Lower leg skin (tissue), 4 donors: ENCODE results near the gene PEX14. TPM values are rescaled to one million over a fixed set of nuclear protein-coding genes. Genes with fewer than 3 reads are reported as not detected.

Source experiments
- DNase-seq, 2 donors: peaks; one replicate each; pipeline ENCODE4 v3.0.0-alpha.2; 2019; ENCODE audit warnings: low spot score in 2 of 2
- H3K4me3 ChIP-seq: fragments of 200-600 bp; sonication (generic); 2 replicates; pipeline ENCODE4 v1.5.1; 2017; ENCODE audit warnings: mild to moderate bottlenecking, low read depth; ENCODE audit not compliant: poor library complexity, severe bottlenecking
- POLR2A ChIP-seq, 2 donors: fragments of 450-650 bp; IDR thresholded peaks; one replicate each; pipeline ENCODE4 v1.6.1; 2016 to 2017; ENCODE audit warnings: antibody characterized with exemption in 2 of 2, mild to moderate bottlenecking in 1 of 2, moderate library complexity in 1 of 2
- WGBS, 2 donors: methylation state at CpG; one replicate each; pipeline ENCODE4 v1.1.5; 2018; 5-methylcytosine and 5-hydroxymethylcytosine counted together
- intact Hi-C: fragments of 100-400 bp; cut with DNase I; formaldehyde crosslinking; loops from one replicate; pipeline ENCODE4 v1.15.0; 2023; ENCODE audit warnings: low total_unique reads
- total RNA-seq, 4 donors: library from RNA; depleted of rRNA; stranded (reverse); fragments of >200 nt; gene quantifications; one replicate each; pipeline ENCODE4 v1.1.0, GENCODE V29; 2016
- TF ChIP-seq, protein P1 (sequence below), 3 donors: fragments of 450-650 bp; IDR thresholded peaks; one replicate each; pipeline ENCODE4 v1.5.1; 2016; ENCODE audit warnings: antibody characterized with exemption in 3 of 3, mild to moderate bottlenecking in 3 of 3, moderate library complexity in 2 of 3

Gene PEX14
- total RNA-seq, 4 donors from 2014 or later = 14.1 to 22.8 (median 18.9) TPM

DNA sequence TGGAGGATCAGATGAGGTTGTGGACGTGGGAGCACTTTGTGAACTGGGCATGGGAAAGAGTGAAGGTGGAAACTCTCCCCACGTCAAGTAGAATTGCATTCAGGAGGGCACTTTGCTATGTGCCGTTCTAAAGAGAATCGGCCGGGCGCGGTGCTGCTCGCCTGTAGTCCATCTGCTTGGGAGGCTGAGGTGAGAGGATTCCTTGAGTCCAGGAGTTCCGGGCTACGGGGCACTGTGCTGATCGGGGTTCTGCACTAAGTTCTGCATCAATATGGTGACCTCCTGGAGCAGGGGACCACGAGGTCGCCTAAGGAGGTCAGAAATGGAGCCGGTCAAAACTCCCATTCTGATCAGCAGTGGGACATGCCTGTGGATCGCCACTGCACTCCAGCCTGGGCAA is 141.9 kb downstream of the PEX14 start:
- no peak overlapping the region for H3K4me3 ChIP-seq
- intact Hi-C loops = no loop called here
- TF ChIP-seq POLR2A (IDR thresholded peaks at IDR 0.05) = no peak
- TF ChIP-seq, protein P1, sequence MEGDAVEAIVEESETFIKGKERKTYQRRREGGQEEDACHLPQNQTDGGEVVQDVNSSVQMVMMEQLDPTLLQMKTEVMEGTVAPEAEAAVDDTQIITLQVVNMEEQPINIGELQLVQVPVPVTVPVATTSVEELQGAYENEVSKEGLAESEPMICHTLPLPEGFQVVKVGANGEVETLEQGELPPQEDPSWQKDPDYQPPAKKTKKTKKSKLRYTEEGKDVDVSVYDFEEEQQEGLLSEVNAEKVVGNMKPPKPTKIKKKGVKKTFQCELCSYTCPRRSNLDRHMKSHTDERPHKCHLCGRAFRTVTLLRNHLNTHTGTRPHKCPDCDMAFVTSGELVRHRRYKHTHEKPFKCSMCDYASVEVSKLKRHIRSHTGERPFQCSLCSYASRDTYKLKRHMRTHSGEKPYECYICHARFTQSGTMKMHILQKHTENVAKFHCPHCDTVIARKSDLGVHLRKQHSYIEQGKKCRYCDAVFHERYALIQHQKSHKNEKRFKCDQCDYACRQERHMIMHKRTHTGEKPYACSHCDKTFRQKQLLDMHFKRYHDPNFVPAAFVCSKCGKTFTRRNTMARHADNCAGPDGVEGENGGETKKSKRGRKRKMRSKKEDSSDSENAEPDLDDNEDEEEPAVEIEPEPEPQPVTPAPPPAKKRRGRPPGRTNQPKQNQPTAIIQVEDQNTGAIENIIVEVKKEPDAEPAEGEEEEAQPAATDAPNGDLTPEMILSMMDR (IDR thresholded peaks at IDR 0.05) = no peak
- WGBS, 2 donors = 94 to 98% methylated on average over 15 of the region's 15 CpGs
- DNase-seq = peak in 1 of 2 donors; percentile 58

DNA sequence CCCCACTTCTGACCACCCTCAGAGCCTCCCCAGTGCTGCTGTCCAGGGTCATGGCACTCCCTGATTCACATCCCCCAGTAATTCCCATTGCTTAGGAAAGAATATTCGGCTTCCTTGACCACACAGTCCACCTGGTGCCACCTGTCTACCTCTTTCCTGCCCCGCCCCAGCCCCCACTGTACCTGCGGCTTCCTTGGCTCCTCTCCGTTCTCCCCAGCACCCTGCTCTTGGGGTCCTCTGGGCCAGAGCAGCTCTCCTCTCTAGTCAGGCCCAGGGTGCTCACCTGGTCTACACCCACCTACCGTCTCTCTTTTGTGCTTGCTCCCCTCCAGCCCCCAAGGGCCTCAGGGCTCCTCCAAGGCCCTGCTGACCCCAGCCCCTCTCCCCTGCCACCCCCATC is 142.6 kb downstream of the PEX14 start:
- 96 to 98% methylated on average over 5 of the region's 5 CpGs for WGBS, 2 donors
- no peak for TF ChIP-seq POLR2A (IDR thresholded peaks at IDR 0.05)
- TF ChIP-seq, protein P1 (IDR thresholded peaks at IDR 0.05) = no peak
- DNase-seq = peak in 1 of 2 donors; percentile 81
- intact Hi-C loops = no loop called here
- H3K4me3 ChIP-seq = no peak overlapping the region

DNA sequence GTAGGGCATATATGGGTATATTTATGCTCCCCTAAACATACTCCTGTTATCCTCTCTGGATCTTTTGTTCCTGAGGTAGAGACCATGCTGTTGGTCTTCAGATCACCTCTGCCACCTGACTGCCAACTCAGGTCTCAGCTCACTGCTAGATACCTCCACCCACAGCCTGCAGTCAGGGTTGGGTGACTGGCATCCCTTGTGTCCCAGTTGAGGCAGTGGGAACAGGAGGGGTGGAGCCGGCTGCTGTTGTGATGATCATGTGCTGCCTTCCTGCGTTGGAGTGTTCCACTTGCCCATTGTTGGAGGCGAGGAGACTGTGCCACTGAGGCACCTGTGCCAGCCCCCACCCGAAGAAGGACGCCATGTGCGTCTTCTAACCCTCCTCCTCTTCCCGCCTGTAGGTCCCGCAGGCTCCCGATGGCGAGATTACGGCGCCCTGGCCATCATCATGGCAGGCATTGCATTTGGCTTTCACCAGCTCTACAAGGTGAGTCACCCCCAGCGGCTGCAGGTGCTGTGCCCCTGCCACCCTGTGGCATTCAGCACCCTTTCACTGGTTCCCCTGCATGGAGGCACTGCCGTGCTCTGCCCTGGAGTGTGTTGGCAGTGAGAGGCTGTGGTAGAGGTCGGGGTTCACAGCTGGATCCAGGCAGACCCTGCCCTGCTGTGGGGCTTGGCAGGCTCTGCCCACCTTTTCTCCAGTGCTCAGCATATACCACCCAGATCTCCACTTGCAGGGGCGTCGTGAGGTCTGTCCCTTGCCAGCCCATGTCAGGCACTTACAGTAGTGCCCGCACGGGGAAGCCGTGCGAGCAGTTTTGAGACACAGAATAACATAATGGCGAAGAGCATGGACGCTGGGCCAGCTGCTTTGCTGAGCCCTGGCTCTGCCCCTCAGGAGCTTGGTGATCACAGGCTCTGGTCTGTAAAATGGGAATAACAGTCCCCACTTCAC is 143.5 kb downstream of the PEX14 start:
- peak in 1 of 2 donors; percentile 62 for DNase-seq
- WGBS, 2 donors = 94 to 97% methylated on average over 19 to 23 of the region's 23 CpGs
- intact Hi-C loops = no loop called here
- TF ChIP-seq, protein P1 (IDR thresholded peaks at IDR 0.05) = no peak
- TF ChIP-seq POLR2A (IDR thresholded peaks at IDR 0.05) = no peak
- H3K4me3 ChIP-seq = no peak overlapping the region

DNA sequence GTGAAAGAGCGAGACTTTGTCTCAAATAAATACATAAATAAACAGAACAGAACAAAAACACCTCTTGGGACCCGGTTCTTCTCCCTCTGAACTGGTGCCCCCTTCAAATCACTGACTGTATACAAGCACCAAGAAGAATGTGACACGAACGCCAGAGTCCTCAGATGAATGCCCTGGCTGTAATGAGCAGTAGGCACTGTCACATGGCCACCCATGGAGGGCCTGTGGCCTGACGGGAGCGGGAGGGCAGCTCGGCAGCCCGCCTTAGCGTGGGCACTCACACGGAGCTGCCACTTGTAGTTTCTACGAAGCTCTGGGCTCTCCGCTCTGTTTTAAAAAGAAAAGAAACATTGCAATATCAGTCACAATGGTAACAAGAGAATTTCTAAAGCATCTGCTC is 146.0 kb downstream of the PEX14 start:
- DNase-seq = peak in 1 of 2 donors; percentile 43
- 94 to 98% methylated on average over 12 of the region's 12 CpGs for WGBS, 2 donors
- no peak overlapping the region for H3K4me3 ChIP-seq
- TF ChIP-seq, protein P1 (IDR thresholded peaks at IDR 0.05) = no peak
- no peak for TF ChIP-seq POLR2A (IDR thresholded peaks at IDR 0.05)
- intact Hi-C loops = no loop called here

DNA sequence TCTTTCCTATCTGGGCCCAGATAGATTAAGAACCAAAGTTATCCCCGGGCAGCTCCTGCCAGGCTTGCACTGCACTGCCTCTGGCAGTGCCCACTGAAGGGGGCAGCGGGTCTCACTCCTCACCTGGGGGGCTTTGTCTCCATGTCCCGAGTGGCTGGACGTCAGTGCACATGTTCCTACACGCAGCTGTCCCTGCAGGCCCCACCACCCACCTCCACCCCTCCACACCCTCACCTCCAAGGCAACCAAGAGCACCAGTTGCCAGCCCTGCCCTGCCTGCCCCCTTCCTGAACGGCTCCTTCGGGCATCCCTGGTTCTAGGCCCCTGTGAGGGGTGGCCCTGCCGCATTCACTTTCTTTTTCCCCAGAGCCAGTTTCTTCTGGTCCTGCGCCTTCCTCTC is 147.2 kb downstream of the PEX14 start:
- H3K4me3 ChIP-seq = no peak overlapping the region
- WGBS, 2 donors = 66 to 67% methylated on average over 9 of the region's 9 CpGs
- intact Hi-C loops = no loop called here
- peak in 1 of 2 donors; percentile 75 for DNase-seq
- TF ChIP-seq, protein P1 (IDR thresholded peaks at IDR 0.05) = no peak
- TF ChIP-seq POLR2A (IDR thresholded peaks at IDR 0.05) = no peak
